GM12878 (cell line): Measurements from ENCODE around the gene KRT12. TPM values are rescaled to one million over a fixed set of nuclear protein-coding genes. Genes with fewer than 3 reads are reported as not detected.

Source experiments
- ATAC-seq: fragments of 200-7000 bp; cut with Tn5 transposase; 3 replicates; pipeline ENCODE4 v1.9.1; 2020; ENCODE audit warnings: mild to moderate bottlenecking, moderate library complexity
- BruUV-seq: library from RNA; stranded (reverse); fragments of 400-500 nt; replicated peaks from 2 replicates; lab custom pipeline; 2021; lab: Mats Ljungman, UMichigan
- CTCF ChIA-PET: fragments of 300-600 bp; sonication (Branson Sonifier 250); formaldehyde crosslinking; extraction: SDS; loops from one replicate; lab custom pipeline; 2021; ENCODE audit warnings: inconsistent platforms; lab: Yijun Ruan, JAX
- POLR2A ChIA-PET: fragments of 350-600 bp; formaldehyde crosslinking; extraction: SDS; loops from one replicate; lab custom pipeline; 2021; ENCODE audit warnings: inconsistent platforms; lab: Charles Lee
- RAD21 ChIA-PET: fragments of 300-600 bp; sonication (Branson Sonifier 250); formaldehyde crosslinking; loops from one replicate; lab custom pipeline; 2023; ENCODE audit warnings: antibody characterized with exemption; ENCODE audit not compliant: unreplicated experiment; lab: Charles Lee
- SMC1A ChIA-PET: fragments of 300-600 bp; sonication (Branson Sonifier 250); formaldehyde crosslinking; loops from one replicate; lab custom pipeline; 2023; ENCODE audit not compliant: unreplicated experiment, uncharacterized antibody; lab: Charles Lee
- DNase-seq: peaks from one replicate; pipeline ENCODE4 v3.0.0-alpha.2; 2011; ENCODE audit warnings: low read depth, low spot score
- FAIRE-seq: peaks from 3 replicates; lab custom pipeline; 2011; peaks lifted over from hg19 to GRCh38; lab: Jason Lieb, UNC
- H2AFZ ChIP-seq: 2 replicates; pipeline ENCODE4 v1.6.0; 2011; ENCODE audit warnings: low read depth, low read length, control low read depth; ENCODE audit not compliant: control insufficient read depth
- H3K27ac ChIP-seq: 2 replicates; pipeline ENCODE4 v1.5.1; 2011; ENCODE audit warnings: control low read depth; ENCODE audit not compliant: control insufficient read depth, insufficient read depth
- H3K27me3 ChIP-seq, 2 experiments: replicated peaks in 1 of 2; 2 replicates each; pipeline versions ENCODE4 v1.6.0 to v1.6.1; 2011; ENCODE audit warnings: low read length in 1 of 2; ENCODE audit not compliant: control insufficient read depth in 2 of 2, insufficient read depth in 2 of 2
- H3K36me3 ChIP-seq, 2 experiments: 2 replicates each; pipeline ENCODE4 v1.5.1; 2011; ENCODE audit warnings: low read length in 1 of 2; ENCODE audit not compliant: control insufficient read depth in 2 of 2, insufficient read depth in 2 of 2
- H3K4me1 ChIP-seq: 2 replicates; pipeline ENCODE4 v1.6.1; 2011; ENCODE audit warnings: mild to moderate bottlenecking, low read length, moderate library complexity, mixed read lengths; ENCODE audit not compliant: control insufficient read depth, insufficient read depth
- H3K4me2 ChIP-seq: 2 replicates; pipeline ENCODE4 v1.6.0; 2011; ENCODE audit warnings: control low read depth; ENCODE audit not compliant: control insufficient read depth, insufficient read depth
- H3K4me3 ChIP-seq: fragments of 200-600 bp; sonication (generic); 2 replicates; pipeline ENCODE4 v1.5.1; 2016
- H3K79me2 ChIP-seq: 2 replicates; pipeline ENCODE4 v1.6.0; 2011; ENCODE audit warnings: low read length; ENCODE audit not compliant: control insufficient read depth, insufficient read depth
- H3K9ac ChIP-seq: 2 replicates; pipeline ENCODE4 v1.8.0; 2011; ENCODE audit warnings: low read length, control low read depth, mixed read lengths; ENCODE audit not compliant: control insufficient read depth, insufficient read depth
- H3K9me3 ChIP-seq: replicated peaks from 3 replicates; pipeline ENCODE4 v1.5.1; 2011; ENCODE audit warnings: mild to moderate bottlenecking, low read length; ENCODE audit not compliant: control insufficient read depth, insufficient read depth
- H4K20me1 ChIP-seq: 2 replicates; pipeline ENCODE4 v1.6.0; 2011; ENCODE audit not compliant: control insufficient read depth, insufficient read depth
- CHD4 ChIP-seq: fragments of 200-600 bp; sonication (generic); IDR thresholded peaks from 2 replicates; pipeline ENCODE4 v1.6.1; 2016; ENCODE audit warnings: mild to moderate bottlenecking
- CREB1 ChIP-seq: IDR thresholded peaks from 2 replicates; pipeline ENCODE4 v1.6.1; 2012; ENCODE audit warnings: low read depth, mild to moderate bottlenecking, inconsistent platforms
- POLR2AphosphoS5 ChIP-seq: IDR thresholded peaks from 2 replicates; pipeline ENCODE4 v1.6.1; 2011; ENCODE audit warnings: mild to moderate bottlenecking, low read length, inconsistent platforms
- POU2F2 ChIP-seq: IDR thresholded peaks from 3 replicates; pipeline ENCODE4 v1.6.1; 2011; ENCODE audit warnings: low read depth, mild to moderate bottlenecking, low read length, borderline replicate concordance
- RB1 ChIP-seq: fragments of 450-650 bp; formaldehyde crosslinking; IDR thresholded peaks from 2 replicates; pipeline ENCODE4 v1.6.1; 2017; ENCODE audit warnings: mild to moderate bottlenecking, borderline replicate concordance
- RCOR1 ChIP-seq: conservative IDR thresholded peaks from 2 replicates; pipeline ENCODE4 v1.6.1; 2012; ENCODE audit warnings: low read depth, low read length, improper control_type of control experiment
- RUNX3 ChIP-seq: IDR thresholded peaks from 2 replicates; pipeline ENCODE4 v1.6.1; 2012; ENCODE audit warnings: low read length, inconsistent platforms
- SKIL ChIP-seq: fragments of 450-650 bp; IDR thresholded peaks from 2 replicates; pipeline ENCODE4 v1.6.1; 2017; ENCODE audit warnings: mild to moderate bottlenecking, low read depth, inconsistent platforms; ENCODE audit not compliant: poor library complexity, severe bottlenecking
- SMARCA5 ChIP-seq: fragments of 450-650 bp; IDR thresholded peaks from 2 replicates; pipeline ENCODE4 v1.6.1; 2017; ENCODE audit warnings: mild to moderate bottlenecking
- WGBS: methylation state at CpG from one replicate; pipeline ENCODE4 v1.1.6; 2016; ENCODE audit warnings: low lambda C conversion rate; ENCODE audit not compliant: insufficient replicate concordance, insufficient coverage; ENCODE audit errors: missing lambda C conversion rate; 5-methylcytosine and 5-hydroxymethylcytosine counted together
- in situ Hi-C: fragments of 300-500 bp; cut with MboI; formaldehyde crosslinking; loops from 9 replicates; pipeline ENCODE4 v1.14.3; 2018; ENCODE audit warnings: mixed read lengths
- intact Hi-C: fragments of 100-400 bp; cut with micrococcal nuclease; formaldehyde crosslinking; loops from one replicate; pipeline ENCODE4 v1.14.2; 2022; ENCODE audit not compliant: unreplicated experiment
- polyA plus RNA-seq, 11 experiments: library from polyadenylated mRNA; depleted of rRNA in 4 of 11; unstranded in 6 of 11; stranded (reverse) in 5 of 11; fragments of >200 nt; fragmentation: Nextera tagmentation in 4 of 11; fragmentation: Illumina TruSeq in 1 of 11; extraction: Ambion mirVana in 4 of 11; extraction: Trizol in 1 of 11; gene quantifications; 1 replicate in 1 of 11; 2 replicates in 10 of 11; pipeline versions ENCODE4 v1.2.1 to v1.2.3, GENCODE V29; 2011 to 2016; ENCODE audit warnings: inconsistent platforms in 2 of 11, missing spikeins in 2 of 11, low read depth in 1 of 11
- total RNA-seq, 4 experiments: library from RNA; depleted of rRNA in 3 of 4; stranded (reverse); fragments of >200 nt in 3 of 4; fragmentation: Illumina TruSeq in 1 of 4; extraction: Trizol in 1 of 4; gene quantifications; 2 replicates each; pipeline versions ENCODE4 v1.2.1 to v1.2.3, GENCODE V29; 2013 to 2021
- TF ChIP-seq, protein P1 (sequence below): fragments of 450-650 bp; IDR thresholded peaks from 2 replicates; pipeline ENCODE4 v1.6.1; 2017; ENCODE audit warnings: mild to moderate bottlenecking, moderate library complexity

Gene KRT12
- total and polyA plus RNA-seq, 10 of the 15 experiments (the other 5 are each of a cell fraction or from before 2014, with no cell fraction given) = not detected

GRCh38 chr17:40916366-40916765 lies 49.3 kb upstream of the KRT12 start:
- DNase-seq = no peak
- no peak for ATAC-seq
- Histone ChIP-seq H3K27me3 (no peaks in the 10 kb centered on the region), H3K4me1 (peaks cover 14% of the 10 kb centered on the region; the same call in 1 of the 2 replicates), H3K9me3 (no peaks in the 10 kb centered on the region), H3K4me2 (peak overlapping the region; percentile 55), H2AFZ (no peak overlapping the region), H3K27ac (no peak overlapping the region), H3K79me2 (no peaks in the 10 kb centered on the region), H3K9ac (no peak overlapping the region), H4K20me1 (no peaks in the 10 kb centered on the region), H3K4me3 (no peak overlapping the region), H3K36me3 (no peaks in the 10 kb centered on the region)
- intact Hi-C loops (no loop called here), in situ Hi-C loops (no loop called here)
- 0% methylated on average over 1 of the region's 1 CpG for WGBS
- no TSS peak for BruUV-seq
- POLR2A ChIA-PET = no interaction called here
- no peak for FAIRE-seq
- CTCF ChIA-PET = interaction anchor here (0.6 to 1.8 kb wide), 5 partner anchors 389 to 747 kb away, joined by 3 to 5 read pairs (median 4); no protein-coding TSS in a partner anchor
- TF ChIP-seq SMARCA5 (0 out of 2 replicates have a peak, but pooled peaks have one; percentile 38), RB1 (no peak)
- SMC1A ChIA-PET = interaction anchor here (1.2 kb wide), 1 partner anchor 8 kb away, joined by 3 read pairs; no protein-coding TSS in a partner anchor
- RAD21 ChIA-PET = interaction anchor here (1.3 to 1.4 kb wide), 2 partner anchors 189 to 747 kb away, joined by 3 to 4 read pairs; no protein-coding TSS in a partner anchor

DNA sequence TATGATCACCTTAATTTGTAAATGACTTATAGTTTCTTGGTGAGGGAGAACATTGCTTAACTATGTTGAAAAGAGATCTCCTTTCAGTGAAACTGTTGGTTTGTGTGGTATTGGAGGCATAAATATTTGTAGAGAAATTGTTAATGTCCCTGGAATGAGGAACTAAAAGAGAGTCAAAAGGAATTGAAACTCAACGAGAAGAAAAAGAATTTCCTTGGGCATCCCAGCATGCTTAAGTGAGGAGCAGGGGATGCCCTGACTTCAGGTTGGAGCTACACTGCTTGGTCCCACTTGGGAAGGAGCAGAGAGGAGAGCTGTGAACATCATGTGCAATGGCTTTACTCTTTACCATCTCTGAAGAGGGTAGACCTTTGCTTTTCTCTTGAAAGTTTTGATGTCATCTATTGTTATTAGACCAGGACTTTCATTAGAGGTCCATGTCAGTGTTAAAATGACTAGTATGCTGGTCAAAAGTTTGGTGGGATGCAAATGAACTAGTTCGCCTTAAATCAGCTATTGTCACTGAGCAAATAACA lies 48.8 kb upstream of the KRT12 start:
- SMC1A ChIA-PET = interaction anchor here (0.9 to 1.2 kb wide), 3 partner anchors 9 to 760 kb away, joined by 3 read pairs; no protein-coding TSS in a partner anchor
- no peaks in the 10 kb centered on the region for H3K9me3 ChIP-seq
- no peak overlapping the region for H2AFZ ChIP-seq
- H3K79me2 ChIP-seq = no peaks in the 10 kb centered on the region
- intact Hi-C loops (no loop called here), in situ Hi-C loops (no loop called here)
- no peak overlapping the region for H3K4me3 ChIP-seq
- no peaks in the 10 kb centered on the region for H3K27me3 ChIP-seq
- peaks cover 14% of the 10 kb centered on the region; the same call in 1 of the 2 replicates for H3K4me1 ChIP-seq
- ATAC-seq = peak; percentile 84
- BruUV-seq = no TSS peak
- POLR2A ChIA-PET = no interaction called here
- DNase-seq = peak; percentile 26
- H3K9ac ChIP-seq = no peak overlapping the region
- CTCF ChIA-PET = interaction anchor here (0.6 to 1.8 kb wide), 5 partner anchors 388 to 747 kb away, joined by 3 to 5 read pairs (median 4); no protein-coding TSS in a partner anchor
- H3K27ac ChIP-seq = peak overlapping the region; percentile 18; the same call in 1 of the 2 replicates
- WGBS = 2% methylated on average over 2 of the region's 2 CpGs
- FAIRE-seq = peak; percentile 83
- RAD21 ChIA-PET = interaction anchor here (0.8 to 1.4 kb wide), 3 partner anchors 14 to 747 kb away, joined by 3 to 4 read pairs (median 4); no protein-coding TSS in a partner anchor
- H3K36me3 ChIP-seq = no peaks in the 10 kb centered on the region
- H3K4me2 ChIP-seq = peak overlapping the region; percentile 55; the same call in 1 of the 2 replicates
- no peaks in the 10 kb centered on the region for H4K20me1 ChIP-seq
- TF ChIP-seq, protein P1, sequence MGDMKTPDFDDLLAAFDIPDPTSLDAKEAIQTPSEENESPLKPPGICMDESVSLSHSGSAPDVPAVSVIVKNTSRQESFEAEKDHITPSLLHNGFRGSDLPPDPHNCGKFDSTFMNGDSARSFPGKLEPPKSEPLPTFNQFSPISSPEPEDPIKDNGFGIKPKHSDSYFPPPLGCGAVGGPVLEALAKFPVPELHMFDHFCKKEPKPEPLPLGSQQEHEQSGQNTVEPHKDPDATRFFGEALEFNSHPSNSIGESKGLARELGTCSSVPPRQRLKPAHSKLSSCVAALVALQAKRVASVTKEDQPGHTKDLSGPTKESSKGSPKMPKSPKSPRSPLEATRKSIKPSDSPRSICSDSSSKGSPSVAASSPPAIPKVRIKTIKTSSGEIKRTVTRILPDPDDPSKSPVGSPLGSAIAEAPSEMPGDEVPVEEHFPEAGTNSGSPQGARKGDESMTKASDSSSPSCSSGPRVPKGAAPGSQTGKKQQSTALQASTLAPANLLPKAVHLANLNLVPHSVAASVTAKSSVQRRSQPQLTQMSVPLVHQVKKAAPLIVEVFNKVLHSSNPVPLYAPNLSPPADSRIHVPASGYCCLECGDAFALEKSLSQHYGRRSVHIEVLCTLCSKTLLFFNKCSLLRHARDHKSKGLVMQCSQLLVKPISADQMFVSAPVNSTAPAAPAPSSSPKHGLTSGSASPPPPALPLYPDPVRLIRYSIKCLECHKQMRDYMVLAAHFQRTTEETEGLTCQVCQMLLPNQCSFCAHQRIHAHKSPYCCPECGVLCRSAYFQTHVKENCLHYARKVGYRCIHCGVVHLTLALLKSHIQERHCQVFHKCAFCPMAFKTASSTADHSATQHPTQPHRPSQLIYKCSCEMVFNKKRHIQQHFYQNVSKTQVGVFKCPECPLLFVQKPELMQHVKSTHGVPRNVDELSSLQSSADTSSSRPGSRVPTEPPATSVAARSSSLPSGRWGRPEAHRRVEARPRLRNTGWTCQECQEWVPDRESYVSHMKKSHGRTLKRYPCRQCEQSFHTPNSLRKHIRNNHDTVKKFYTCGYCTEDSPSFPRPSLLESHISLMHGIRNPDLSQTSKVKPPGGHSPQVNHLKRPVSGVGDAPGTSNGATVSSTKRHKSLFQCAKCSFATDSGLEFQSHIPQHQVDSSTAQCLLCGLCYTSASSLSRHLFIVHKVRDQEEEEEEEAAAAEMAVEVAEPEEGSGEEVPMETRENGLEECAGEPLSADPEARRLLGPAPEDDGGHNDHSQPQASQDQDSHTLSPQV = no peak
- TF ChIP-seq RUNX3 = peak; percentile 82
- 0 out of 2 replicates have a peak, but pooled peaks have one; percentile 26 for TF ChIP-seq CREB1
- peak; percentile 65; the same call in 1 of the 3 replicates for TF ChIP-seq POU2F2
- peak; percentile 37 for TF ChIP-seq SKIL
- no peak for TF ChIP-seq CHD4
- TF ChIP-seq POLR2AphosphoS5 = no peak
- TF ChIP-seq RCOR1 = 0 out of 2 replicates have a peak, but pooled peaks have one; percentile 10
